OCI-LY1 (cell line): ENCODE data around the gene OLA1.

ENCODE experiments used
- H2AFZ ChIP-seq: fragments of 200-600 bp; sonication (generic), shearing (Covaris generic); 2 replicates; pipeline ENCODE4 v1.6.0; 2014; ENCODE audit warnings: antibody characterized with exemption, mild to moderate bottlenecking, low read length
- H3F3A ChIP-seq: fragments of 200-600 bp; sonication (generic), shearing (Covaris generic); 2 replicates; pipeline ENCODE4 v1.6.0; 2014; ENCODE audit warnings: mild to moderate bottlenecking, antibody characterized with exemption, low read length, moderate library complexity; ENCODE audit not compliant: insufficient read depth
- H3K27ac ChIP-seq: fragments of 200-600 bp; sonication (generic); 2 replicates; pipeline ENCODE4 v1.5.1; 2014; ENCODE audit warnings: low read length, mixed run types, mild to moderate bottlenecking, low read depth; ENCODE audit not compliant: poor library complexity, severe bottlenecking
- H3K27me3 ChIP-seq: fragments of 200-600 bp; sonication (generic); 2 replicates; pipeline ENCODE4 v1.6.0; 2014; ENCODE audit warnings: antibody characterized with exemption, mild to moderate bottlenecking, low read length, moderate library complexity; ENCODE audit not compliant: insufficient read depth
- H3K36me3 ChIP-seq: fragments of 200-600 bp; sonication (generic); 2 replicates; pipeline ENCODE4 v1.6.1; 2014; ENCODE audit warnings: mild to moderate bottlenecking, antibody characterized with exemption, low read length, moderate library complexity, mixed read lengths; ENCODE audit not compliant: insufficient read depth
- H3K4me1 ChIP-seq: fragments of 200-600 bp; sonication (generic); 2 replicates; pipeline ENCODE4 v1.5.1; 2014; ENCODE audit warnings: mild to moderate bottlenecking, low read length, moderate library complexity; ENCODE audit not compliant: insufficient read depth, severe bottlenecking
- H3K4me2 ChIP-seq: fragments of 200-600 bp; sonication (generic), shearing (Covaris generic); 2 replicates; pipeline ENCODE4 v1.6.1; 2014; ENCODE audit warnings: low read length
- H3K4me3 ChIP-seq: fragments of 200-600 bp; sonication (generic); 2 replicates; pipeline ENCODE4 v1.5.1; 2014; ENCODE audit warnings: low read length, low read depth, mild to moderate bottlenecking, mixed read lengths; ENCODE audit not compliant: poor library complexity, severe bottlenecking
- H3K79me2 ChIP-seq: fragments of 200-600 bp; shearing (Covaris generic); 2 replicates; pipeline ENCODE4 v1.6.1; 2016; ENCODE audit warnings: mixed run types, low read length, mixed read lengths; ENCODE audit not compliant: insufficient read depth
- H3K9ac ChIP-seq: fragments of 200-600 bp; sonication (generic), shearing (Covaris generic); 2 replicates; pipeline ENCODE4 v1.6.1; 2014; ENCODE audit warnings: mild to moderate bottlenecking, low read length, mixed read lengths
- H3K9me2 ChIP-seq: fragments of 200-600 bp; sonication (generic), shearing (Covaris generic); 2 replicates; pipeline ENCODE4 v1.6.1; 2014; ENCODE audit warnings: low read depth, mild to moderate bottlenecking, low read length, mixed read lengths
- H3K9me3 ChIP-seq: fragments of 200-600 bp; shearing (Covaris generic); 2 replicates; pipeline ENCODE4 v1.6.1; 2014; ENCODE audit warnings: low read length, mixed read lengths
- H4K20me1 ChIP-seq: fragments of 200-600 bp; sonication (generic), shearing (Covaris generic); 2 replicates; pipeline ENCODE4 v1.6.0; 2016; ENCODE audit warnings: mild to moderate bottlenecking, low read length; ENCODE audit not compliant: insufficient read depth
- CTCF ChIP-seq: fragments of 200-600 bp; sonication (generic), shearing (Covaris generic); IDR thresholded peaks from 2 replicates; pipeline ENCODE4 v1.5.1; 2017; ENCODE audit warnings: mild to moderate bottlenecking, antibody characterized with exemption, low read length, moderate library complexity, mixed read lengths
- EZH2 ChIP-seq: fragments of 200-600 bp; sonication (generic), shearing (Covaris generic); IDR thresholded peaks from 2 replicates; pipeline ENCODE4 v1.8.0; 2017; ENCODE audit warnings: borderline replicate concordance, mixed run types, mild to moderate bottlenecking, antibody characterized with exemption, low read length, moderate library complexity, mixed read lengths

Gene OLA1

GRCh38 chr2:174153757-174154680, 94.3 kb downstream of the OLA1 start:
- Histone ChIP-seq H3K36me3 (no peaks in the 10 kb centered on the region), H3K27ac (no peak overlapping the region), H4K20me1 (no peaks in the 10 kb centered on the region), H3K9me2 (no peaks in the 10 kb centered on the region), H3K9me3 (no peaks in the 10 kb centered on the region), H3K79me2 (0 out of 2 replicates have a peak, but pooled peaks cover 2% of the 10 kb centered on the region), H3F3A (no peaks in the 10 kb centered on the region), H3K4me1 (no peaks in the 10 kb centered on the region), H3K4me3 (no peak overlapping the region), H3K9ac (no peak overlapping the region), H3K4me2 (no peak overlapping the region), H3K27me3 (no peaks in the 10 kb centered on the region), H2AFZ (no peak overlapping the region)
- no peak for TF ChIP-seq EZH2
- TF ChIP-seq CTCF, result no peak

GRCh38 chr2:174149530-174149929, 98.8 kb downstream of the OLA1 start:
- H3K9me2 ChIP-seq, result no peaks in the 10 kb centered on the region
- H3K4me2 ChIP-seq, result no peak overlapping the region
- no peak overlapping the region for H3K4me3 ChIP-seq
- H3K79me2 ChIP-seq, result 0 out of 2 replicates have a peak, but pooled peaks cover 2% of the 10 kb centered on the region
- no peak overlapping the region for H3K27ac ChIP-seq
- TF ChIP-seq CTCF (no peak), EZH2 (no peak)
- H3F3A ChIP-seq, result no peaks in the 10 kb centered on the region
- no peak overlapping the region for H3K9ac ChIP-seq
- H3K36me3 ChIP-seq, result no peaks in the 10 kb centered on the region
- H3K4me1 ChIP-seq, result no peaks in the 10 kb centered on the region
- H3K9me3 ChIP-seq, result no peaks in the 10 kb centered on the region
- H4K20me1 ChIP-seq, result no peaks in the 10 kb centered on the region
- no peaks in the 10 kb centered on the region for H3K27me3 ChIP-seq
- no peak overlapping the region for H2AFZ ChIP-seq

GRCh38 chr2:174148833-174149232, 99.5 kb downstream of the OLA1 start:
- no peaks in the 10 kb centered on the region for H3F3A ChIP-seq
- no peak overlapping the region for H3K4me2 ChIP-seq
- no peak overlapping the region for H3K4me3 ChIP-seq
- no peaks in the 10 kb centered on the region for H4K20me1 ChIP-seq
- 0 out of 2 replicates have a peak, but pooled peaks cover 2% of the 10 kb centered on the region for H3K79me2 ChIP-seq
- no peak overlapping the region for H3K9ac ChIP-seq
- no peaks in the 10 kb centered on the region for H3K36me3 ChIP-seq
- TF ChIP-seq CTCF (no peak), EZH2 (no peak)
- no peaks in the 10 kb centered on the region for H3K9me2 ChIP-seq
- no peaks in the 10 kb centered on the region for H3K27me3 ChIP-seq
- H3K27ac ChIP-seq, result no peak overlapping the region
- H3K4me1 ChIP-seq, result no peaks in the 10 kb centered on the region
- no peaks in the 10 kb centered on the region for H3K9me3 ChIP-seq
- no peak overlapping the region for H2AFZ ChIP-seq
